GM20431 (cell line): ENCODE measurements around the gene PCSK5.
"Not testable (repeated sequence)": the region's sequence is repeated elsewhere in the genome, so short reads cannot be mapped to it uniquely, and the experiment has no call there.

Source experiments
- in situ Hi-C: fragments of 300-500 bp; cut with MseI, MboI; formaldehyde crosslinking; loops from one replicate; pipeline ENCODE4 v1.15.0; 2020; ENCODE audit warnings: low sequenced_read_pairs; ENCODE audit not compliant: unreplicated experiment

Gene PCSK5

GRCh38 chr9:75889577-75889976, 896 bp upstream of the PCSK5 start:
- in situ Hi-C loops, result no loop called here

GRCh38 chr9:75889977-75890471, 449 bp upstream of the PCSK5 start:
- in situ Hi-C loops, result no loop called here

DNA sequence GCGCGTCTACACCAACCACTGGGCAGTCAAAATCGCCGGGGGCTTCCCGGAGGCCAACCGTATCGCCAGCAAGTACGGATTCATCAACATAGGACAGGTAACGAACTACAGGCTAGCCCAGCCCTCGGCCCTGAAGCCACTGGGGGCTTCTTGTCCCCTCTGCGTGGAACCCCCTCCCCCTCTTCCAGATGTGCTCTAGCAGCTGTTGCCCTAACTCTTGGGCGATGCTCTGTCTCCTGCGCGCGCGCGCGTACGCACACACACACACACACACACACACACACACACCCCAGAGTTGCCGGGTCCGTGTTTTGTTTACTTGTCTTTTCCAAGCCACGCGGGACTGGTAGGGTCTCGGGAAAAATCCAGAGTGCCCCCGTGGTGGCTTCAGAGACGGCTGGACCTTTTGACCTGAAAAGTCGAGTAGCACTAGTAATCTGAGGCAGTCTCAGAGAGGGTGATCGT, 836 bp downstream of the PCSK5 start:
- in situ Hi-C loops, result no loop called here

GRCh38 chr9:75891771-75892215, 1.3 kb downstream of the PCSK5 start:
- in situ Hi-C loops, result no loop called here

DNA sequence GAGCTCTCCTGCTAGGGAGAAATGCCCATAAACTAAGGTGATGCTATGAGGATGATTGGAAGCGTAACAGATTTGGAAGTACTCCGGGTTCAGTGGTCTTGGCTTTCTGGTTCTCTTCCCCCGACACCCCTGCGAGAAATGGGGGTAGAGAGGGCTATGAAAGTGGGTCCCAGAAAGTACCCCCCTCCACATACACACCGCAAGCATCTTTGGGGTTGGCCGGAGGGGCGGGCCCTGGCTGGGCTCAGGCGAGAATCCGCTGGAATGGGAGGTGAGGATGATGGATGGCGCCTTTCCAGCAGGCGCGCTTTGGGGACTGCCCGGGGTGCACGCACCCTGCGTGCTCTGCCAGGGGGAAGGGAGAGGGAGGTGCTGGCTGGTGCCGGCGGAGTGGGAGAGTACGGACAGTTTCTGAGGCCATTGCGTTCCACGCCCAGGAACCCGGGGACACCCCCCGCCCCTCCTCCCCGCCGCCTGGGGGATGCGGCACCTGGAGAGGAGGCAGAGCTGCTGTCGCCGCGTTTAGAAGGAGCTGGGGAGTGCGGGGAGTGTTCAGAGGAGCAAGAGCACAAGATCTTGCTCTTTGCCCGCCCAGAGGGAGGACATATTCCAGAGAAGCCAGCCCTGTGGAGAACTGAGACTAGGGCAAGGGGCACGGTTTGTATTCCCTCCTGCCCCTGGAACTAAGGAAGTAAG, 1.9 kb downstream of the PCSK5 start:
- in situ Hi-C loops, result no loop called here

DNA sequence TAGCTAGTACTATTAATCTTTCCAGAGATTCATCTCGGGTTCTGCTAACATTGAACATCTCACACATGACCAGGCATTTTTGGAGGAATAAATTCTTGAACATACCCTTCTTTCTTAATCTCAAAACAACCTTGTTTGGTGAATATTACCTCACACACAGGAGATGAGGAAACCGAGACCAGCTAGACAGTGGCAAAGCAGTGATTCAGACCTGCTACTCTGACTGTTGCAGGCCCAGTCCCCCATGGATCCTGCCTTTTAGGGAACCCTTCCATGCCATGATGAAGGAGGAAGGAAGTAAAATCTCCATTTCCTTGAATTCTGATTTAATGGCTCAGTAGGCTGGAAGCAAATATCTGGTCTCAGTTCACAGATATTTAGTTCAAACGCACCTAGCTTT, 2.6 kb downstream of the PCSK5 start:
- in situ Hi-C loops, result no loop called here

DNA sequence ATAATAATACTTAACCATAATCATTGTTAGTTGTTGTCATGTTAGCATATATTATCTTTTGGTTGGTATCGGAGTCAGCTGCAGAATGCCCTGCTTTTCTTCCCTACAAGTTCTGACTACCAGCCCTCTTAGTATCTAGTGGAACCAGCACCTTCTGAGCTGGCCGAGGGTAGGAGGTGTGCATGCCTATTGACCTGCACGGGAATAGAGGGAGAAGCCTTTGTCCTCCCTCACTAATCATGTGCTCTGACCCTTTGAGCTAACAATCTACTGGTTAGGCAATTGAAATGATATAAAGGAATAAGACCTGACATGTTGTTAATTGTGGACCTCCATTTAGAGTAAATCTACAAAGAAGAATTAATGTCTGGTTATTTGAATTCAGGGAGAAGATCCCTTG, 4.1 kb downstream of the PCSK5 start:
- in situ Hi-C loops, result no loop called here

DNA sequence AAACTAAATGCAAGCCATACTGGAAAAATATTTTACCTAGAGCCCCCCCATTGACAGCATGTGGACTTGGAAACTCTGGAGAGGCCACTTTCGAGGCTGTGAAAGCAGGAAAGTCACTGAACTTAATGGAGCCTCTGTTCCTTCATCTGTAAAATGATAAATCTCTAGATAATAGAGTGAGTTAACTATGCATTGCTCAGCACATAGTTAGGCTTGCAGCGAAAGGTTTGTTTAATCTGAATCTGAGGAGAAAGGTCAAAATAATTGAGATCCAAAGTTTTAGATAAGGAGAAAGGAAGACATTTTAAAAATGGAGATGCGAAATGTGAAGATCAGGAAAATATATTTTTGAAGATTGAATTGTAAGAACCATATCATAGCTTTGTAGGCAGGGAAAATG, 4.6 kb downstream of the PCSK5 start:
- in situ Hi-C loops, result no loop called here

- in situ Hi-C loops, result no loop called here
Measured at GRCh38 chr9:75896193-75896592, 5.7 kb downstream of the PCSK5 start.

- in situ Hi-C loops, result not testable (repeated sequence)
Measured at GRCh38 chr9:75900893-75901524, 10.5 kb downstream of the PCSK5 start.

GRCh38 chr9:75903785-75904360, 13.4 kb downstream of the PCSK5 start:
- in situ Hi-C loops, result no loop called here

GRCh38 chr9:75904364-75904763, 13.9 kb downstream of the PCSK5 start:
- in situ Hi-C loops, result no loop called here

- in situ Hi-C loops, result no loop called here
Measured at GRCh38 chr9:75906531-75906930, 16.1 kb downstream of the PCSK5 start.

DNA sequence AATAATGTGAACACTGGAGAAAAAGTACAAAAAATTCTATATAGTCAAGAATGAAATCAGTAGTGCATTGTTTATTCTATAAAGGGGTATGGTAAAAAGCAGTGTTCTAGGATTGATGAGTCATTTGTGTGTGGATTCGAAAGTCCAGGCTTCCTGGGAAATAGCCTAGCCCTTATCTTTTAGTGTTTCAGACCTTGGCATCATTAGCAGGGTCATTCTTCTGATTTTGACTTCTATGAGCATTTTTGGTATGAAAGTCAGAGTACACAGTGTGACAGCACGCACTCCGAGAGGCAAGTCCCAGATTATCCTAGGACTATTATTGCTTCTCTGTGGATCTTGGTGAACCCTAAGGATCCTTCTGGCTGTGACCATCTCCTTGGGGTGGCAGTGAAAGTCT, 16.9 kb downstream of the PCSK5 start:
- in situ Hi-C loops, result no loop called here

DNA sequence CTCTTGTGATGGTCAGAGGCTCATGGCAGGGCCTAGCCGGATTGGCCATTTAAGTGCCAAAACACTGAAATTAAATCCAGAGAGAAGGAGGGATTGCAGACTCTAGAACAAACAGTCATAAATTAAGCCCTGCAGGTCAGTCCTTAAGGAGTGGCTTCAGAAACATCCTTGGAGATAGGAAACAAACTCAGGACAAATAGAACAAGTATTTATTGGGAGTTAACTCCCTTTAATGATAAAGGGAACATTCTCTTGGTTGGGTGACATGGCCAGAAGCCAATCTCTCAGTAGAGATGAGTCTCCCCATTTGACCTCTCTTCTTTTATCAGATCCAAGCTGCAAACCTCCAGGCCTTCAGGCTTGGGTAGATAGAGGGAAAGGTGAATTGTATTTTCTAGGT, 17.4 kb downstream of the PCSK5 start:
- in situ Hi-C loops, result no loop called here

DNA sequence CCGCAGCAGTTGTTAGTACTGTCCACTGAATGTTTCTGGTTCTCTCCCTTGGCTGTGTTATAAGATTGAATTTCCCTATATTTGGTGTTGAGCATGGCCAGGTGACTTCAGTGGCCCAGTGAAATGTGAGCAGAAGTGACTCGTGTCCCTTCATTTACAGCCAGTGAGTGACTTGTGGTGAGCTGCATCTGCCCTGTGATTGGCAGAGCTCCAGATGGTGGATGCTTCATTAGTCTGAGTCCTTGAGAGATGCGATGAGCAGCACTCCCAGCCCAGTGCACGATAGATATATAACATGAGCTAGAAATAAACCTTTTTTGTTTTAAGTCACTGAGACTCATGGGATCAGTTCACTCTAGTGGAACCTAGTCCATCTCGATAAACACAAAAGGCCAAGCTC, 19.3 kb downstream of the PCSK5 start:
- in situ Hi-C loops, result no loop called here

- in situ Hi-C loops, result no loop called here
Measured at GRCh38 chr9:75910731-75911130, 20.3 kb downstream of the PCSK5 start.

GRCh38 chr9:75911390-75911789, 20.9 kb downstream of the PCSK5 start:
- in situ Hi-C loops, result no loop called here

DNA sequence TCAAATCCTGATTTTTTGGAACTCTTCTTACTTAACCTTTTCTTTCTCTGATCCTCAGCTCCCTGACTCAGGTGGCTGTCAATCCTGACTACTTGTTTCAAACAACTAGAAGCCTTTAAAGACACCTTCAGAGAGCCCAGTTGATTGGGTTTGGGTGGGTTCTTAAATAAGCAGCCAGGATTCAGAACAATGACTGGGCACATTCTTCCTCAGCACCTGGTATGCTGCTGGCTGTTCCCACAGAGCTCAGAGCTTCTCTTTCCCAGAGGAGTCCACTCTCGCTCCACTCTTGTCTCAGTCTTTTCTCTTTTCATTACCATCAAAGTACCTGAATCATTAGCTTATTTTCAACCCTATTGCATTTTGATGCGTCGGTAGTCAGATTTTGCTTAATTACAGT, 22.5 kb downstream of the PCSK5 start:
- in situ Hi-C loops, result no loop called here

DNA sequence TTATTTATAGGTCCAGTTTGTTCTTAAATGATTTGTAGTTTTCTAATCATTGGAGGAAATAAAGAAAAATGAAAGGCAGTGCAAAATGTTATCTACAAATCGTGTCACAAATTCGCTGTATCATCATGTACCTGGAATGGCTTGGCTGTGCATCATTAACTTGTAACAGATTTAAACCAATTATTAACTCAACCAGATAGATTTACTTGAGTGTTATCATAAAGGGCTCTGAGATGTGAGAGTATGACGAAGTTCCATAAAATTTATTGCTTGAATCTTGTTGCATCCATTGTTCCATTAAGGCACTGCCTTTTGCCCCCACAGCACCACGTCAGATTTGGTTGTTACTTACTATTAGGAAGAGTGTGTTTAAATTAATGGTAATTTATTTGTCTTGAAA, 23.5 kb downstream of the PCSK5 start:
- in situ Hi-C loops, result no loop called here

GRCh38 chr9:75914883-75915452, 24.5 kb downstream of the PCSK5 start:
- in situ Hi-C loops, result no loop called here
